Stimulated activated CD4-positive, alpha-beta T cell treated with anti-CD3 and anti-CD28 coated beads, Interleukin-1b, Interleukin-23, amount 100 ng/mL, for 24 hours (primary cell): ENCODE results near the gene BCLAF3.

ENCODE experiments used
- DNase-seq, 4 experiments: peaks; one replicate each; pipeline ENCODE4 v3.0.0-alpha.2; 2020; ENCODE audit warnings: low read depth in 4 of 4, low spot score in 1 of 4

BCLAF3 gene

DNA sequence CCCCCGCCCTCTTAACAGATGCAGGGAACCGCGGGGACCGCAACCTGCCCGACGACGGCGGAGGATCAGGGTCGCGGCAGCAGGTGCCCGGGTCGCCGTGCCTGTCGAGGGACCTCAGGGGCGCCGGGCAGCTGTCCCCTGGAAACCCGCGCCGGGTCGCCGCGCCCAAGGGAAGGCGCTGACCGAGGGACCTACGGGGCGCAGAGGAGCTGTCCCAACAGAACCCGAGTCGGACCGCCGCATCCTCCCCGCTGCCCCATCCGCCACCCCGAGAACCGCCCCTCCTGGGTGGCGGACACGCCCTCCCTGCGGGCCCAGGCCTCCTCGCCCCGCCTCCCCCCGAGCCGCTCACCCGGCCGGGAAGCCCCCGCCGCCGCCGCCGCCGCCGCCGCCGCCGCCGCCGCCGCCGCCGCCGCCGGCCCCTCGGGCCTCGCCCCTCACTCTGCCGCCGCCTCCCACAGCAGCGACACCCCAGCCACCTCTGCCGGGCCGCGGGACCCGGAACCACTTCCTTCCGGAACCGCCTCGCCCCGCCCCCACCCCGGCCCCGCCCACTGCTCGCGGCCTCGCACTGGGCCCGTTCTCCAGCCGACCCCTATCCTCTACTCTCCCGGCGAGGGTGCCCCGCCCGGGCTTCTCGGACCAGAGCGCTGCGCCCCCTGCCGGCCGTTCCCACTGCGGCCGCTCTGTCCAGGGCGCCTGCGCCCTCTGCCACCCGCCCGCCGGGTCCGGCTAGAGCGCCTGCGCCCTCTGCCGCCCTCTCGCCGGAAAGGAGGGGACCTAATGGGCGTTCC, at the start of gene BCLAF3:
Gene BCLAF3, minus strand, starts transcription at position 506 of the 794 bp plus-strand sequence. CDS start 20,797 bp downstream, outside the sequence.
- DNase-seq: peak; percentile 67 to 81 (median 72)

DNA sequence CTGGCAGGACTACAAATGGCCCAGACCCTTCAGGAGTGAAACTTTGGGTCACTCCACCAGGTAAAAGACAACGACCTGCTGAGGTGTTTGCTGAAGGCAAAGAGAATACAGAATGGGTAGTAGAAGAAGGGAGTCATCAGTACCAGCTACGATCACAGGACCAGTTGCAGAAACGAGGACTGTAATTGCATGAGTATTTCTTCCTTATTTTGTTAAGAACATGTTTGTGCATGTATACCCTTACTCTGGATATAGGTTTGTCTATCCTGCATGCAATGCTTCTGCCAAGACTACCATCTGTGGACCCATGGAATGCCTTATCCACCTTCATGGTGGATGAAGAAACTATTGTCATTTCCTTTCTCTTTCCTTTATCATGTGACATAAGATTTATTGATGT, 48.1 kb upstream of the BCLAF3 start:
- DNase-seq: no peak

- no peak for DNase-seq
These were observed 46.3 kb upstream of the BCLAF3 start for GRCh38 chrX:20037186-20037585.

GRCh38 chrX:20032201-20032600, 41.3 kb upstream of the BCLAF3 start:
- no peak for DNase-seq

GRCh38 chrX:20029728-20030127, 38.9 kb upstream of the BCLAF3 start:
- DNase-seq: no peak

DNA sequence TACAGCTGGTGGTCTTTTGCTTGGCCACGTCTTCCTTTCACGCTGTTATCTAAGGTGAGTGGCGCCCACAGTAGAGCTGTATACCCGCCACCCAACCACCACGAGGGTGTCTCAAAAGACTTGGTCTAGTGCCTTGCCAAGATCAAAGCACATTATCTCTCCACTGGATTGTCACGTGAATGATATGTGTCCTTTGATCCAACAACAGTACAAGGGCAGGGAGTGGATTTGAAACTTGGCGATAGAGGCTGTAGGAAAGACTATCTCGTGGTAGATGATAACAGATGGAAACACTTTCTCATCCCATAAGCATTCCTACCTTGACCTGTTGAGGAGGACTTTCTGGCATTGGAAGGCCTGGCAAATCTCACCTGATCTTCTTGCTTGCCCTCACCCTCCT, 37.7 kb upstream of the BCLAF3 start:
- no peak for DNase-seq

- no peak for DNase-seq
These were observed 35.4 kb upstream of the BCLAF3 start for GRCh38 chrX:20026278-20026677.

DNA sequence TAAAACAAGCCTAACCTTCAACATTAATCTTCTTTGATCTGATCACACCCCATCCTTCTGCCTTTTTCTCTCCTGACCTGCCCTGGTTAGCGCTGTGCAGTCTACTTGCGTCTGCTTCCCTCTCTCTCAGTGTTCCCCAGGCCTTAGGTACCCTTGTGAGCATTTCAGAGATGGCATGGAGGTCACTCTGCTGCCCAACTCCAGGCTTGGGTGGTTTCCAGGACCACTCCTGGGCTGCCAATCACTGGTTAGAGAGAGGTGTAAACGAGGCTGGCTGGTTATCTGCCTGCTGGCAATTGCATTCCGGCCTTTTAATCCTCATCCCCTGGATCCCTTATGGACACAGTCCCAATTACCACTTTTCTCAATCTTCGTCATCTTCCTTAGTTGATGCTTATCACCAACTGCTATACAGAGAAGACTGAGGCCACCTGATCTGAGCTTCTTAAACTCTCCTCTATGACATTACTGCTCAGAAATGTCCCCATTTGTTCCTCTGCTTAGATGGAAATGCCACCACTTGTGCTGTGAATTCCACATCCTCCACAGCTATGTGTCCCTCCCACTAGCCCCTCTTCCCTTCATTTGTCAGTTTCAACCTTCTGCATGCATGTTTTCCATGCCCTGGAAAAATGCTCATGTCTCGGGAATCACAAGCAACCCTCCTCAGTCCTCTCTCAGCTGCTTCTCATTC, 29.0 kb upstream of the BCLAF3 start:
- no peak for DNase-seq

- DNase-seq: no peak
These were observed 25.7 kb upstream of the BCLAF3 start for GRCh38 chrX:20016616-20016945.

GRCh38 chrX:20015945-20016615, 25.2 kb upstream of the BCLAF3 start:
- no peak for DNase-seq

- DNase-seq: no peak
These were observed 24.6 kb upstream of the BCLAF3 start for GRCh38 chrX:20015422-20015821.

- DNase-seq: no peak
These were observed 20.7 kb upstream of the BCLAF3 start for GRCh38 chrX:20011608-20012007.

DNA sequence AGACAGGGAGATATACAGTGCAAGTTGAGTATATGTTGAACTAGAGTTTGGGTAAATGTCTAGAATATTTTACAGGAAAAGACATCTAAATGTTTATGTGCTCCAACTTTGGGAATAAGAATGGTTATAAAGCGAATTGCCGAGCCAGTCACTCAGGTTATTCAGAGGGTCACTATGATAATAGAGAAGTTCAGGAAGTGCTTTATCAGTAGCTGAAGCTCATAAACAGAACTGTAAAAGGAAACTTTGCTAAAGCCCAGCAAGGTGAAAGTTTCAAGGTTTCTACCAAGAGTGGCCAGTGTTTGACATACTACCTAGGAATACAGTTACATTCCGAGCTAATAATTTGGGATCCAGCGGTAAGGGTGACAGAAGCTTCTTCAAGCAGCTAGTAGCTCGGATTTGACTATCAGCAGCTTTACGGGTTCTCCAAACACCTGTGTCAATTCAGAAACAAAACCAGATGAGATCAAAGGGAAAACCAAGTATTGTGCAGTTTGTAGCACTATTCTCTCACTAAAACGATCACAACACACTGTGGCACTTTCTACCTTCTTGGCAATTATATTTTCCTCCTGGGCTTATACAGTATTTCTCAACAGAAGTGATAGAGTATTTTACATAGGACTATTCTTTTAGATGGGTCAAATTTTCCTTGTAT, 17.2 kb upstream of the BCLAF3 start:
- DNase-seq: no peak

DNA sequence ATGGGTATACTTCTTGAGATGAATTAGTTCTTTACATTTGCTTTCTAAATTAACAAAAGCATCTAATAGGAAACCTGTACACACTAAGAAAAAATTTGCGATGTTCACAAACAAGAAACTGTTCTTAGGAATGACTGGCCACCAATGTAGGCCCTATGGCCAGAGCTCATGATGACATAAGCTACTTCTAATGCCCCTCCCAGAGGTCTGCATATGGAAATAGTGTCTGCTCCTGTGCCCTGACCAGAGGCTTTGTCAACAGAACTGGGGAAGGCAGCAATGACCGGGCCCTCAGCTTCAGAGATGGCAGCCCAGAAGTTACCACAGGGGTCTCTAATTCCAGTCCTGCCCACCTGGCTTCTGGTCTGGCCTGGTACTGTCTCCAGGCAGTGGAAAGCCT, 15.0 kb upstream of the BCLAF3 start:
- DNase-seq: no peak

DNA sequence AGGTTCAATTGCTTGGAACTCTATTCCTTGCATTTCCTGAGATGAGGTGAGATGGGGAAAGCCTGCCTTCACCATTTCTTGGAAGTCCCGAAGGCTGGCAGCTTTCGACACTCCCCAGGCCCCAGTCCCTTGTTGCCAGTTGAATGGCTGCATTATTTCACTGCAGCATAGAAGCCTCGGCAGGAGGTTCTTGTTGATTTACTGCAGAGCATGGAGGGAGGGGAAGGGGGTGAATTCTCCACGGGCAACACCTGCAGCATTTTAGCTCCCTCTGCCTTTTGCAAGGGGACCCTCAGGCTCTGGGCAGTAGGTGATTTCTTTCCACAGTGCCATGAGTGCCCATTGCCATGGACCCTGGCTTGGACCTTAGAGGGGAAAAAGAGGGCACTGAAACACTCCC, 10.7 kb upstream of the BCLAF3 start:
- no peak for DNase-seq

- DNase-seq: no peak
These were observed 473 bp upstream of the BCLAF3 start for GRCh38 chrX:19991350-19991718.

GRCh38 chrX:19990151-19990555, 708 bp downstream of the BCLAF3 start:
- peak in 2 of 4 experiments; percentile 1 to 3 for DNase-seq

DNA sequence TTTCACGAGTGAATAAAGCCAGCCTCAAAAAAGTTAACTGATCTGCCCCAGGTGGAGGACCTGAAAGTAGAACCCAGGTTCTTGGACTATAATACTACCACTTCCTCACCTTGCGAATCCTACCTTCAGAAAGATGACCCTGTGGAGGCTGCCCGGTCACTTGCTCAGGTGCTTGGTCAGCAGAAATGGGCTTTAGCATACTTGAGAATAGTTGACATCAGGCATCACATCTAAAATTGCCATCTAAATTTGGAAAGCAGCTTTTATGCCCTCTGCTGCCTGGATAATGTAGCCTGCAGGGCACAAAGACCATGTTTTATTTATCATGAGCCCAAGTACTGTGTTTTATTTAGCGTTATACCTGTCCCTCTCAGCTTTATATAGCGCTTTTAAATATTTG, 3.0 kb downstream of the BCLAF3 start:
- no peak for DNase-seq

DNA sequence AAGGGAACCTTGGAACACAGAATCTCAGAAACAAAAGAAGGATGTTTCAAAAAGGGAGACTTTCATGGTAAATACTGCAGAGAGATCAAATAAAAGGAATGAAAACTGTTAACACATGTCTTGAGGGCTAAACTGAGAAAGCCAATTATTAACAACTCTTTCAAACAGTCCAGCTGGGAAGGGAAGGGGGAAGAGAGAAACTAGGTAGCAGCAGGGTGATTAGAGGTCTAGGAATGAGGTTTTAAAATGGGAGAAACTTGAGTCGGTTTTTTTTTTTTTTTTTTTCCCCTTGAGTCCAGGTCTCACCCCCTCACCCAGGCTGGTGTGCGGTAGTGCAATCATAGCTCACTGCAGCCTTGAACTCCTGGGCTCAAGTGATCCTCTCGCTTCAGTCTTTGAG, 4.3 kb downstream of the BCLAF3 start:
- no peak for DNase-seq

DNA sequence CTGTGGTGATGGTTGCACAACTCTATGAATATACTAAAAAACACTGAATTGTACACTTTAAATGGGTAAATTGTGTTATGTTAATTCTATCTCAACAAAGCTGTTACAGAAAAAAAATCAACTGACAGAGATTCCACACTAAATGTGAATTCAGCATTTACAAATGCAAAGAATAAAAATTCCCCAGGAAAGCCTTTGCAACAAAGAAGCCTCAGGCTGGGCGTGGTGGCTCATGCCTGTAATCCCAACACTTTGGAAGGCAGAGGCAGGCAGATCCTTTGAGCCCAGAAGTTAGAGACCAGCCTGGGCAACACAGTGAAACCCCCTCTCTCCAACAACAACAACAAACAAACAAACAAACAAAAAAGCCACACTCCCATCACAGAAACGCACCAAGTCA, 8.9 kb downstream of the BCLAF3 start:
- no peak for DNase-seq

- DNase-seq: no peak
These were observed 15.0 kb downstream of the BCLAF3 start for GRCh38 chrX:19975845-19976244.

- no peak for DNase-seq
These were observed 17.9 kb downstream of the BCLAF3 start for GRCh38 chrX:19972984-19973383.
